Body of pancreas (tissue), 4 donors: ENCODE results near the gene DYSF. TPM values are rescaled to one million over a fixed set of nuclear protein-coding genes. Genes with fewer than 3 reads are reported as not detected.
A peak's percentile ranks its signal among the peaks of the same experiment; 100 is the strongest.

Experiments used
- ATAC-seq: fragments of 150-250 bp; one replicate; pipeline ENCODE4 v1.9.1; 2016
- DNase-seq, 4 donors: peaks; one replicate each; pipeline ENCODE4 v3.0.0-alpha.2; 2019
- H3K27ac ChIP-seq, 4 donors: fragments of 200-600 bp; sonication (generic); 1 replicate in 3 of 4; 2 replicates in 1 of 4; pipeline versions ENCODE4 v1.5.1 to v1.6.1; 2016 to 2019; ENCODE audit warnings: mild to moderate bottlenecking in 1 of 4, mixed read lengths in 1 of 4, moderate library complexity in 1 of 4
- H3K27me3 ChIP-seq, 2 donors: fragments of 200-600 bp; sonication (generic); one replicate each; pipeline ENCODE4 v1.6.0; 2016; ENCODE audit warnings: mild to moderate bottlenecking in 1 of 2
- H3K36me3 ChIP-seq, 2 donors: fragments of 200-600 bp; sonication (generic); replicated peaks in 1 of 2; 2 replicates each; pipeline ENCODE4 v1.5.1; 2016; ENCODE audit warnings: low read depth in 2 of 2; ENCODE audit not compliant: insufficient read depth in 1 of 2
- H3K4me1 ChIP-seq: fragments of 200-600 bp; sonication (generic); one replicate; pipeline ENCODE4 v1.6.0; 2016
- H3K4me3 ChIP-seq, 2 donors: fragments of 200-600 bp; sonication (generic); 1 replicate in 1 of 2; 2 replicates in 1 of 2; pipeline ENCODE4 v1.5.1; 2016 to 2019
- H3K9me3 ChIP-seq, 3 donors: fragments of 200-600 bp; sonication (generic); 1 replicate in 2 of 3; 2 replicates in 1 of 3; pipeline ENCODE4 v1.5.1; 2016
- CTCF ChIP-seq, 7 experiments: fragments of 450-650 bp in 4 of 7; fragments of 200-600 bp in 3 of 7; sonication (generic) in 3 of 7; IDR thresholded peaks; one replicate each; pipeline ENCODE4 v1.5.1; 2016 to 2019; ENCODE audit warnings: antibody characterized with exemption in 7 of 7
- POLR2A ChIP-seq, 3 donors: fragments of 450-650 bp; IDR thresholded peaks; one replicate each; pipeline ENCODE4 v1.6.1; 2016; ENCODE audit warnings: antibody characterized with exemption in 3 of 3, mild to moderate bottlenecking in 2 of 3
- WGBS, 2 donors: methylation state at CpG; one replicate each; pipeline ENCODE4 v1.1.5; 2017; 5-methylcytosine and 5-hydroxymethylcytosine counted together
- intact Hi-C: fragments of 100-400 bp; cut with DNase I; formaldehyde crosslinking; loops from one replicate; pipeline ENCODE4 v1.15.1; 2023
- total RNA-seq, 2 donors: library from RNA; depleted of rRNA; stranded (reverse); fragments of >200 nt; gene quantifications; one replicate each; pipeline ENCODE4 v1.1.0, GENCODE V29; 2016

DYSF gene
- total RNA-seq, 2 donors from 2014 or later, result 3.1 to 10.9 TPM

- WGBS, 2 donors, result 77 to 95% methylated on average over 4 of the region's 4 CpGs
- H3K4me1 ChIP-seq, result peaks cover 36% of the 10 kb centered on the region
- no peak for ATAC-seq
- no peak for DNase-seq
- no peaks in the 10 kb centered on the region for H3K36me3 ChIP-seq
- no peak overlapping the region for H3K27ac ChIP-seq
- no peak overlapping the region for H3K4me3 ChIP-seq
- no peaks in the 10 kb centered on the region for H3K27me3 ChIP-seq
- no peaks in the 10 kb centered on the region for H3K9me3 ChIP-seq
- intact Hi-C loops, result no loop called here
- TF ChIP-seq POLR2A (IDR thresholded peaks at IDR 0.05) (no peak), CTCF (IDR thresholded peaks at IDR 0.05) (no peak)
These were observed 262.8 kb downstream of the DYSF start for GRCh38 chr2:71715951-71716696.

- TF ChIP-seq CTCF (IDR thresholded peaks at IDR 0.05) (no peak), POLR2A (IDR thresholded peaks at IDR 0.05) (no peak)
- no peak overlapping the region for H3K27ac ChIP-seq
- intact Hi-C loops, result no loop called here
- WGBS, 2 donors, result 36 to 37% methylated on average over 16 to 17 of the region's 17 CpGs
- H3K9me3 ChIP-seq, result no peaks in the 10 kb centered on the region
- peak; percentile 62 to 81 (median 75) for DNase-seq
- peak; percentile 83 for ATAC-seq
- no peaks in the 10 kb centered on the region for H3K27me3 ChIP-seq
- H3K4me1 ChIP-seq, result peaks cover 45% of the 10 kb centered on the region
- no peak overlapping the region for H3K4me3 ChIP-seq
- no peaks in the 10 kb centered on the region for H3K36me3 ChIP-seq
These were observed 263.6 kb downstream of the DYSF start for GRCh38 chr2:71716697-71717624.

- intact Hi-C loops, result no loop called here
- Histone ChIP-seq H3K27ac (no peak overlapping the region), H3K36me3 (no peaks in the 10 kb centered on the region), H3K4me1 (peaks cover 47% of the 10 kb centered on the region), H3K4me3 (no peak overlapping the region), H3K9me3 (no peaks in the 10 kb centered on the region), H3K27me3 (no peaks in the 10 kb centered on the region)
- DNase-seq (no peak), ATAC-seq (no peak)
- TF ChIP-seq CTCF (IDR thresholded peaks at IDR 0.05), result no peak
- no peak for TF ChIP-seq POLR2A (IDR thresholded peaks at IDR 0.05)
- 50 to 70% methylated on average over 1 of the region's 1 CpG for WGBS, 2 donors
These were observed 265.3 kb downstream of the DYSF start for GRCh38 chr2:71718686-71719085.

- Histone ChIP-seq H3K36me3 (no peaks in the 10 kb centered on the region), H3K4me3 (no peak overlapping the region), H3K4me1 (peaks cover 47% of the 10 kb centered on the region), H3K9me3 (no peaks in the 10 kb centered on the region), H3K27ac (no peak overlapping the region), H3K27me3 (no peaks in the 10 kb centered on the region)
- DNase-seq (no peak), ATAC-seq (no peak)
- TF ChIP-seq CTCF (IDR thresholded peaks at IDR 0.05) (no peak), POLR2A (IDR thresholded peaks at IDR 0.05) (no peak)
- intact Hi-C loops, result no loop called here
- WGBS, 2 donors, result 85 to 92% methylated on average over 4 to 5 of the region's 5 CpGs
These were observed 266.3 kb downstream of the DYSF start for GRCh38 chr2:71719520-71720282.
